HG03354 (cell line): ENCODE data around the gene CDO1.

ENCODE experiments used
- ATAC-seq: cut with Tn5 transposase; IDR thresholded peaks from one replicate; pipeline ENCODE4 v1.9.1; 2021; ENCODE audit warnings: mild to moderate bottlenecking; ENCODE audit not compliant: unreplicated experiment, poor library complexity, severe bottlenecking

The CDO1 gene

DNA sequence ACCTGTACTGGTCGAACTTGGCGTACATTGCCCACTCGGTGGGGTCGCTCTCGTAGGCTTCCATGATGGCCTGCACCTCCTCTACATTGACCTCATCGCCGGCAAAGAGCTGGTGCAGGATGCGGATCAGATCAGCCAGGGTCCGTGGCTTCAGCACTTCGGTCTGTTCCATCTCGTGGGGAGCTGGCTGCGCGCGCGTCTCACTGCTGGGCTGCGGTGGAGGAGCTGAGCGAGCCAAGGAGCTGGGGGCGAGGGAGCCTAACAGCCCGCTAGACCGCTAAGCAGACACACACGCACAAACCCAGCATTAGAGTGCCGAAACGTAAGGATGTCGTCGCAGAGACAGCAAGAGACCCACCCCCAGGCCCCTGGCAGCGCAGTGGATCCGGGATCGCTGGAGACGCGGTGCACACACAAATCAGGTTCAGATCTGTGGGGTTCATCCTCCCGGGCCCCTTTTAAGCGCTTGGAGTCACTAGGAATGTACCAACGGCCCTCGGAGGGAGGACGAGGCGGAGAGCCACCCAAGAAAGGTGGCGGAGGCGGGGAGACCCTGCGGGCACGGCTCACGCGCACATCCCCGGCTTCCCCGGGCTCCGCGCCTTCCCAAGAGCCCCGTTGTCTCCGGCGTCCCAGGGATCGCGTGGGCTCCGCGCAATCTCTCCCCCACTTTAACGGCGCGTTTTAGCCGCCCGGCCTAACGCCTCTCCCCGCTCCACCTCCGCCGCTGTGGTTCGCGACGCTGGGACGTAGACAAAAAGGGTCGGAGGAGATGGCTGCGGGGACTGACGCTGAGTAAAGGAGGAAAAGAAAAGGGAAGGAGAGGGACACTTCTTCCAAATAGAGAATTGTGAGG, at the start of gene CDO1:
TSS of gene CDO1 (minus strand) at position 434 of the 856 bp plus-strand sequence. CDS start at position 172, 262 bp downstream.
- ATAC-seq, result peak; percentile 68

- no peak for ATAC-seq
These were observed 42.9 kb upstream of the CDO1 start for GRCh38 chr5:115859378-115859777.

DNA sequence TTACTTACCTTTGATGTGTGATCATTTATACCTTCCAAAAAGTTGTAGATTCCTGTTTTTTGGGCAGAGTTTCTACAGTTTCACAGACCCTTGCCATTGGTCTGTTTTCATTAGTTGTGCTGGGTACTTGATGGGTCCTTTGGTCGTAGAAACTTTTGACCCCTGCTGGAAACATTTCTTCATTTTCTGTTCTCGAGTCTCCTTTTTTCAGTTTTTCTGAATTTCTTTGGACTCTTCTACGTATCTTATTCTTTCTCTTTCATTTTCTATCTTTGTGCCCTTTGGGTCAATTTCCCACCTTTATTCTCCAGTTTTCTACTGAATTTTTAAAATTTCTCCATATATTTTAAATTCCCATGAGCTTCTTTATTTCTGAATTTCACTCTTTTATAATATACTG, 41.9 kb upstream of the CDO1 start:
- no peak for ATAC-seq

DNA sequence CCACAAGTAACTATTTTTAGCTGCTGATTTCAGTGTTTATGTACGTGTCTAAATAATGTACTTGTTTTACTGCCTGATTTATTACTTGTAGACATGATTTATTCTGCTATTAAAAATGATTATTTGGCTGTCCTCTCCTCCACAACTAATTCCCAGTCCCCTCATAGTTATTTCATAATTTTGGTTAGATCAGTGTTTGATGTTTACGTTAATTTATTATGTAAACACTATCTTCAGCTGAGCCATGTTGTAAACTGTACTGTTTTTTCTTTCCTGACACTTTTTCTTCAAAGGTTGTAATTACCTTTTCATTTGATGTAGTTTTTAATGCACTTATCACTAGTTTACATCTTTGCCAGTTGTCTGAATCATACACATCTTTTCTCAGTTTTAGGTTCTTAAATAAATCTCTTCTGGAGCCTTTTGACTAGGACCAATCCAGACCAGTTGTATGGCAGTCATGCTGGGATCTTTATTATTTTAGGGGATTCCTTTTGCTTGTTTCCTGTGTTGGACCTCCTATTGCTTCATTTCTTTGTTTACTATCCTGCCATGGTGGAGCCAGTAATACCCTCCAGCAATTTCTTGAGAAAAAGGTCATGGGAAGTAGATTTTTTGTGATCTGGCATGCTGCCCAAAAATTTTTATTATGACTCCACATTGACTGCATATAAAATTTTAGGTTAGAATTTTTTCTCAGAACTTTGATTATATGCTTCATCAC, 41.3 kb upstream of the CDO1 start:
- no peak for ATAC-seq

GRCh38 chr5:115857057-115857479, 40.6 kb upstream of the CDO1 start:
- ATAC-seq, result no peak

DNA sequence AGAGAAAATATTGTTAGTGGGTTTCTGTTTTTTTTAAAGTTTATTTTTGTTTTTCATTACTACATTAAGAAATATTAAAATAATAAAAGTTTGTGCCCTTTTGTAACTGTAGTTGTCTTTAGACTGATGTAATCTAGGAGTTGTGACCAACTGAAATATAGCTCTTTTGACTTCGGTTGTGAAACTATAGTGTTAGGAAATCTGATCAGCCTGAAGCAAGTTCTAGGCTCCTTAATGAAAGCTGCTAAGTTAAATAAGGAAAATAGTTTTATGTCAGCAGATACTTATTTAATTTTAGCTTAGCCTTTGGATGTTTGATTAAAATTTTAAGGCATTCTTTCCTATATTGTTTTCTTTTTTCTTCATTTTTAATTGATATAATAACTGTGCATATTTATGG, 39.5 kb upstream of the CDO1 start:
- no peak for ATAC-seq

DNA sequence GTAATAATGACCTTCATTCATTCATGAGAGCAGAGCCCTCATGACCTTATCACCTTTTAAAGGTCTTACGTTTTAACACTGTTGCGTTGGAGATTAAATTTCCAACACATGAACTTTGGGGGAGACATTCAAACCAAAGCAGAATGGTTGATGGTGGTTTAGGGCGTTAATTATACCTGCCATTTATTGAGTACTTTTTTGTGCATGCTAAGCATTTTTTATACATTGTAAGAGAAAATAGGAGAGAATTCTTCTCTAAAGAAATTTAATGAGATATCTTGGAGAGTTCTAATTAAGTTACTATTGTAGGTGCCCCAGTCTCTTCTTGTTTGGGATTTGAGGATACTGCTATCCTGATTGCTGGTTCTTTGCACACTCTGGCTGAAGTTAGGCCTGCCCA, 37.7 kb upstream of the CDO1 start:
- no peak for ATAC-seq

GRCh38 chr5:115850744-115851416, 34.4 kb upstream of the CDO1 start:
- no peak for ATAC-seq

DNA sequence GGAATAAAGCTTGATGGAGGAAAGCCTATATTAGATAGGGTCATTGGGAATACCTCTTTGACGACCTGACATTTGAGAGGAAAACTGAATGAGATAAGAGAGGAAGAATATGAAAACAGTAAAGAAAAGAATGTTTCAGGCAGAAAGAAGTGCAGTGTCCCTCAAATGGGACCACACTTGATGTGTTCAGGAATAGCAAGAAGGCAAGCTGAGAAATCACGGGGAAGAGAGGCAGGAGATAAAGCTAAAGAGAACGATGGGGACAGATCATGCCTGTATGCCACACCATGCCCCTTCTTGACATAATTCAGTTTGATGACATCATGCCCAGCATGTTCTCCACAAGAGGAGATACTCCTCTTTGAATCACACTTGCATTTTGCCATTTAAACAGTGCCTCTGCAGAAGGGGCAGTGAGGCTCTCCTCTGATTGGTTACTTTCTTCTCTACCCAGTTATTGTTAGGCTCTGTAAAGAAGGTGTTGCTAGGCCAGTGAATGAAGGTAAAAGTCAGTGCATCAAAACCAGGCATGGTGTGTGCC, 32.9 kb upstream of the CDO1 start:
- no peak for ATAC-seq

DNA sequence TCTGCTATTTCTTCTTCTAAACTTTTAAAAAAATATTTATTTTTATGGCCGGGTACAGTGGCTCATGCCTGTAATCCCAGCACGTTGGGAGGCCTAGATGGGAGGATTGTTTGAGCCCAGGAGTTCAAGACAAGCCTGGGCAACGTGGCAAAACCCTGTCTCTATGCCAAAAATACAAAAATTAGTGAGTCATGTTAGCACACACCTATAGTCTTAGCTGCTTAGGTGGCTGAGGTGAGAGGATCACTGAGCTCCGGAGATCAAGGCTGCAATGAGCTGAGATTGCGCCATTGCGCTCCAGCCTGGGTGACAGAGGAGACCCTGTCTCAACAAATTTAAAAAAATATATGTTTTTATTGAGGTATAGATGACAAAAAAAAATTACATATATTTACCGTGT, 30.8 kb upstream of the CDO1 start:
- ATAC-seq, result no peak

DNA sequence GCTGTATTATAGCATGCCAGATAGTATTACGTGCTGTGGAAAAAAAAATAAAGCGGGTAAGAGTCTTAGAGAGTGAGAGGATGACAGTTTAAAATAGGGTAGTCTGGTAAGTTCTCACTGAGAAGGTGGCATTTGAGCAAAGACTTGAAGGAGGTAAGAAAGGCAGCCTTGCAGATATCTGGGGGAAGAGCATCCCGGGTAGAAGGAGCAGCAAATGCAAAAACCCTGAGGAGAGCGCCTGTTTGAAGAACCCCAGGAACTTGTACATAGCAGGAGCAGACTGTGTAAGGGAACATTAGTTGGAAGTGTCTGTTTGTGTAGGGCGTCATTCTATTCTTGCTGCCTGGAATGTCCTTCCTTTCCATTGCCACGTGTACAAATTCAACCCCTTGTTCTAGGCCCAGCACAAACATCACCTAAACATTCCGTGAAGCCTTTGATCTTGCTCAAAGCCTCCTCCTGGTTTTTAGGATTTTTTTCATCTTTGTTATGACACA, 27.9 kb upstream of the CDO1 start:
- ATAC-seq, result no peak

- ATAC-seq, result no peak
These were observed 27.1 kb upstream of the CDO1 start for GRCh38 chr5:115843444-115844130.

- no peak for ATAC-seq
These were observed 26.5 kb upstream of the CDO1 start for GRCh38 chr5:115842952-115843351.

DNA sequence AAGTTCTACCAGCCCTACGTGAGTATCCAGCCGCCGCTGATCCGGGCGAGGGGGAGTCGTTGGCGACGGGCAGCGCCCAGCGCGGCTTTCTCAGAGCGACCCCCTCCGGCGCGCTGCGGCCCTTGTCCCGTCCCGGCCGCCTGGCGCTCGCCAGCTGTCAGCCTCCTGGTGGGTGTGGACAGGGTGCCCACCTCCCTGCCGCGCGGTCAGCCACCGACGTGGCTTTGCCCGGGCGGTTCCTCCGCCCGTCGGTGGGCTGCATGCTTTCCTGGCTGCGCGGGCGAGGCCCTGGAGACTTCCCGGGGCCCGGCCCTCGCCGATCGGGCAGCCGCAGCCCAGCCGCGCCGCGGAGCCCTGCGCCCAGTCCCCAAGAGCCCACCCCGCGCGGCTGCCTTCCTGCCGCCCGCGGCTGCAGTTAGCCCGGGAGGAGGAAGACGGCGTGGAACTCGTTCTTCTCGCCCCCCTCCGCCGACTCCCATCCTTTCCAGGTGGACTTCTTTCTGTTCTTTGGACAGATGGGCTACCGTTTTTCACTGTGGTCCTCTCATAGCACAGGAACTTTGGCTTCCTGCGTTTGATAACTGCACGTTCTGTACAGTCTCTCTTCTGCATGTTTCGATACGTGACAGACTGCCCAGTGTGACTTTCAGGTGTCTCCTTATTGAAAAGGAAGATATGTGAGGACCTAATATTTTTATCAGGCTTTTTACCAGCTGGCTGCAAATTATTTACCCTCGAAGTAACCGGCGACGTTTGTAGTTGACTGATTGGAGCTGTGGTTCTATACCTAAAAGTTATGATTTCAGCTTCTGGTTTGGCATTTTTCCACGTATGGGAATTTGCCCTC, 25.9 kb upstream of the CDO1 start:
- ATAC-seq, result peak; percentile 43

DNA sequence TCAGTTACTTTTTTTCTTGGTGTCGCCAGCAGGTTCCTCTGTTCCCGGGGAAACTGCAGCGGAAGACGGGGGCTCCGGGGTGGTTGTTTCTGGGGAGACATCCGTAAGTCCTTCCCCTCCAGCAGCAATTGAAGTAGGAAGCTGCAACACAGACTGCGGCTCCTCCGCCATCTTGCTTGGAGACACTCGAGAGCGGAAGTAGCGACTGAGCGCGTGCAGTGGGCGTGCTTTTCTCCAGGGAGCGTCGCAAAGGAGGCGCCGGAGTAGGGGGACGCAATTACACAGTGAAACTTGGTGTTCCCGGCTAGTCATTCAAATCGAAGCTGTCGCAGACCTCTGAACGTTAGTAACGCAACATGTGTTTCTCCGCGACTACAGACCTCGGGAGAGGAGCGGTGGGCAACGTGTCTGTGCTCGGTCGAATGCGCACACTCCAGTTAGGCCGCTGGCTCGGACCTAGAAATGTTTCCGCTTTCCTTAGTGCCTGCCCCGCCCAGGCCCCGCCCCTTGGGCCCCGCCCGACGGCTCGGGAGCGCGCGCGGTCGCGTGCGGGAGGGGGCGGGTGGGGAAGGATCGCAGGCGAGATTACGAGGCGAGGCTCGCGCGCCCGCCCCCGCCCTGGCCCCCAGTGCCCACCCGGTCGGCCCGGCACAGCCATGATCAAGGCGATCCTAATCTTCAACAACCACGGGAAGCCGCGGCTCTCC, 25.1 kb upstream of the CDO1 start, which contains the start of the genes AP3S1 and ATG12:
TSS of gene AP3S1 (plus strand) at position 554 of the 707 bp plus-strand sequence. CDS start at position 657, 103 bp downstream.
TSS of gene ATG12 (minus strand) at position 184 of the 707 bp plus-strand sequence. CDS start at position 171, 13 bp downstream.
- peak; percentile 87 for ATAC-seq

DNA sequence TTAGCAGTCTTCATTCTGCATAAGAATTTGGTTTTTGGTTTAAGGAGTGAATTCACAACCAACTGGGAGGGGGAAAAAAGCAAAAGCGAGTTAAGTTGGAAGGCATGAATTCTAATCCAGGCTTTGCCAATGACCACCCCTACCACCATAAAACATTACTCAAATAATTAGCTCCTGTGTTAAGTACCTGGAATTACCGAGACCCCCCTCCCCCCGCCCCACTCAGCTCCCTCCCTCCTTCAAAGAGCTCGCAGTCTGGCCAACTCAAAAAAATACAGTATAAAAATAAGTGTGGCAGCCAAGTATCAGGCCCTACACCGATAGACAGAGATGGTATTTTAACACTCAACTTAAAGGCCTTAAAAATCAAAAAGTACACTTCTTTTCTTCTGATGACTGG, 24.4 kb upstream of the CDO1 start:
- ATAC-seq, result no peak

DNA sequence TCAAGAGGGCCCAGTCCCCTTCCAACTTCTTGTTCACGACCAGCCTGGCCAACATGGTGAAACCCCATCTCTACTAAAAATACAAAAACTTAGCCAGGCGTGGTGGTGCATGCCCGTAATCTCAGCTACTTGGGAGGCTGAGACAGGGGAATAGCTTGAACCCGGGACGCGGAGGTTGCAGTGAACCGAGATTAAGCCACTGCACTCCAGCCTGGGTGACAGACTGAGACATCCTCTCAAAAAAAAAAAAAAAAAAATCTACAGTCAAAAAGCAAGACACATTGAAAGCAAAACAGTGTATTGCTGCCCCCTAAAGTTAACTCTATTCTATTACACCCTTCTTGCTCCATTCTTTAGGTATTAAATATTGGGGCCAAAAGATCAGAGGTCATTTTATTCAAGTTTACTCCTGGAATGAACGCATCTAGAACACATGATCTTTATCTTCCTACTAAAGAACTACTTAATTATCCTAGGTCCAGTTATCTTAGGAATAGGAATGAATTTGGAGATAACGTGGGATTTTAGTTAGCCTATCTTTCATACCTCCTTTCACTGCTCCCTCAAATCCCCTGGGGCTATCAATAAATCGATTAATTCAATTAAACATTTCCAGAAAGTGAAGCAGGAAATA, 22.5 kb upstream of the CDO1 start:
- peak; percentile 18 for ATAC-seq
